ENCODE data around the gene OGG1. TPM values are rescaled to one million over a fixed set of nuclear protein-coding genes. Genes with fewer than 3 reads are reported as not detected.

Gene OGG1
- total and polyA plus RNA-seq, 10 of the 15 experiments (the other 5 are each of a cell fraction or from before 2014, with no cell fraction given), result 4.8 to 38.8 (median 27.2) TPM

- no peak for TF ChIP-seq NR2C2 (IDR thresholded peaks at IDR 0.05; ENCODE audit: borderline replicate concordance, control insufficient read depth, insufficient read length, low read depth)
- peak; percentile 44 to 46; a peak in 2 of 4 replicates for TF ChIP-seq IKZF2 (IDR thresholded peaks at IDR 0.05)
- TF ChIP-seq TARDBP (IDR thresholded peaks at IDR 0.05; ENCODE audit: borderline replicate concordance), result no peak
- no peak for TF ChIP-seq ATF3 (IDR thresholded peaks at IDR 0.05; ENCODE audit: borderline replicate concordance, extremely low read depth, low read depth, low read length)
- TF ChIP-seq PAX8 (IDR thresholded peaks at IDR 0.05), result no peak
- 0 out of 2 replicates have a peak, but pooled peaks have one; percentile 39 for TF ChIP-seq TCF7 (IDR thresholded peaks at IDR 0.05; ENCODE audit: borderline replicate concordance)
- TF ChIP-seq NFYA (IDR thresholded peaks at IDR 0.05; ENCODE audit: borderline replicate concordance, low read depth, low read length), result no peak
- peak; percentile 44; the same call in 1 of the 2 replicates for TF ChIP-seq ATF2 (IDR thresholded peaks at IDR 0.05; ENCODE audit: low read length)
- TF ChIP-seq RB1 (IDR thresholded peaks at IDR 0.05; ENCODE audit: borderline replicate concordance), result no peak
- TF ChIP-seq TAF1 (IDR thresholded peaks at IDR 0.05; ENCODE audit: borderline replicate concordance, low read depth, low read length), result no peak
- no peak for TF ChIP-seq ZBED1 (IDR thresholded peaks at IDR 0.05; ENCODE audit: borderline replicate concordance)
- TF ChIP-seq USF1 (IDR thresholded peaks at IDR 0.05; ENCODE audit: borderline replicate concordance, extremely low read length, insufficient read depth, low read depth, low read length), result no peak
- TF ChIP-seq NBN (IDR thresholded peaks at IDR 0.05), result 0 out of 2 replicates have a peak, but pooled peaks have one; percentile 37
- TF ChIP-seq HDGF (IDR thresholded peaks at IDR 0.05), result 0 out of 2 replicates have a peak, but pooled peaks have one; percentile 60
- TF ChIP-seq SMC3 (IDR thresholded peaks at IDR 0.05; ENCODE audit: borderline replicate concordance, low read length), result no peak
- TF ChIP-seq BRCA1 (IDR thresholded peaks at IDR 0.05; ENCODE audit: low read depth, low read length), result no peak
- TF ChIP-seq JUND (IDR thresholded peaks at IDR 0.05; ENCODE audit: low read depth, low read length), result no peak
- TF ChIP-seq POLR2AphosphoS5 (IDR thresholded peaks at IDR 0.05; ENCODE audit: low read length), result peak; percentile 6; the same call in 1 of the 2 replicates
- TF ChIP-seq CUX1 (IDR thresholded peaks at IDR 0.05; ENCODE audit: insufficient replicate concordance, low read depth, low read length), result no peak
- peak; percentile 41; the same call in 1 of the 2 replicates for TF ChIP-seq LARP7 (IDR thresholded peaks at IDR 0.05)
- TF ChIP-seq RFX5 (IDR thresholded peaks at IDR 0.05; ENCODE audit: low read depth, low read length), result no peak
- TF ChIP-seq MYC (IDR thresholded peaks at IDR 0.05; ENCODE audit: insufficient read depth, insufficient read length, insufficient replicate concordance, low read length, severe bottlenecking), result no peak
Measured at GRCh38 chr3:9779721-9780457, 30.1 kb downstream of the OGG1 start (continued).

Data from GM12878 (cell line).